Gastrocnemius medialis (tissue), 4 donors: ENCODE measurements around the gene SCGB2B2.
"Not testable (repeated sequence)": the region's sequence is repeated elsewhere in the genome, so short reads cannot be mapped to it uniquely, and the experiment has no call there.

Experiments
- CTCF ChIP-seq, 5 experiments: fragments of 450-650 bp in 3 of 5; fragments of 200-600 bp in 2 of 5; sonication (generic) in 2 of 5; IDR thresholded peaks in 4 of 5; conservative IDR thresholded peaks in 1 of 5; 1 replicate in 4 of 5; 2 replicates in 1 of 5; pipeline ENCODE4 v1.5.1; 2016 to 2019; ENCODE audit warnings: antibody characterized with exemption in 5 of 5, mild to moderate bottlenecking in 3 of 5, moderate library complexity in 3 of 5
- POLR2A ChIP-seq, 2 donors: fragments of 450-650 bp; IDR thresholded peaks; one replicate each; pipeline ENCODE4 v1.6.1; 2017; ENCODE audit warnings: antibody characterized with exemption in 2 of 2, mild to moderate bottlenecking in 2 of 2, moderate library complexity in 2 of 2

- TF ChIP-seq CTCF (IDR thresholded peaks at IDR 0.05 in 4 of 5, conservative IDR thresholded peaks at IDR 0.05 in 1 of 5); POLR2A (IDR thresholded peaks at IDR 0.05): not testable (repeated sequence)
Observed at GRCh38 chr19:34668690-34669089, 8.3 kb downstream of the SCGB2B2 start.
